Stimulated activated CD8-positive, alpha-beta memory T cell treated with anti-CD3 and anti-CD28 coated beads, Interleukin-7, amount 100 ng/mL, for 24 hours (primary cell): ENCODE results near the gene LCORL.
"Not testable (repeated sequence)": the region's sequence is repeated elsewhere in the genome, so short reads cannot be mapped to it uniquely, and the experiment has no call there.

Experiments used
- DNase-seq: peaks from one replicate; pipeline ENCODE4 v3.0.0-alpha.2; 2020; ENCODE audit warnings: low read depth

Gene LCORL

DNA sequence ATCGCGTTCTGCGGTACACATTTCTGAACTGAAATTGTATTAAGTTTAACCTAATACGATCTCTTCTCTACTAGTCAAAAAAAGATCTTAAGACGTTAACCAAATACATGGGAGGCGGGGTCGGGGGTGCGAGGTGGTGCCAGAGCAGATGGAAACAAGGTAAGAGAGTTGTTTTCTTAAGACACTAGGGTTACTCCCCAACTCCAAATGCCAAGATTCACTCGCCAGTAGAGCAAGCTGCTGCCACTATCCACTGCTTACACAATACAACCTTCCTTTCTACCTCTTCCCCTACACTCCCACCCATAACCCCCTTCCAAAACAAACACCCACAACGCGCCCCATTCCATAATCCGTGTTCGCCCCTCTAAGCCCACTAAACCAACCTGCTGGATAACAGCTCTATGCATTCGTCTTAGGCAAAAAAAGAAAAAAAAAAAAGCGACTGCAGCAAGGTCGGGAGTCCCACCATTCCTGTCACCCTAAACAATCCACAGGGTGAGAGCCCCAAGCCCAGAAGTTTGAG, 1.3 kb downstream of the LCORL start:
- no peak for DNase-seq

GRCh38 chr4:18014269-18014668, 7.3 kb downstream of the LCORL start:
- no peak for DNase-seq

GRCh38 chr4:18012807-18013462, 8.6 kb downstream of the LCORL start:
- DNase-seq: no peak

DNA sequence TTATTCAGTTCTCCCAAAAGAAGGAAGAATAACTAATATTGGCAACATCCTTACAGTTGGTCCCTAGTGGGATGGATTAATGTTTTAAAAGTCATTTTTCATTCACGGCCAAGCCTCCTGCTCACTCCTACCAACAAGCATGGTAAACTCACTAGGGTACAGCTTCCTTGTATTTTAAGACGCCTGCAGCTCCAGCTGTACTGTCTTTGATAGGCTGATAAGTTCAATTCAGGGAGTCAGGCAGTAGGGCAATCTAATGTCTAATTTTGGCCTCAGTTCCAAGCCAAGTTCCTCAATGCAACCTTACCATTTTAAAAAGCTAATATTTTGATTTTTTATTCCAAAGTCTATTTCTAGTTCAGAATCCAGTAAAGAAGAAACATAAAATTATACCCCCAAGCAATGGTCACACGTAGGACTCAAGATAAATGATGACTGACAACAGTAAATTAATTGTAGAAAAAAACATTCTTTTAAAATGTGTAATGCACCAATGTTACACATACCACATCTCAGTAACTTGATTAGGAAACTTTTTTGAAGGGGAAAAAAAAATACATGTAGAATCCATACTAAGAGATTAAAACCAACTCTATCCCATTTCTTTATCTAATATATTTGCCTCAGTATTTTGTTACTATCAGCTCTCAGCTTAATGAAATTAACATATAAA, 9.3 kb downstream of the LCORL start:
- DNase-seq: no peak

DNA sequence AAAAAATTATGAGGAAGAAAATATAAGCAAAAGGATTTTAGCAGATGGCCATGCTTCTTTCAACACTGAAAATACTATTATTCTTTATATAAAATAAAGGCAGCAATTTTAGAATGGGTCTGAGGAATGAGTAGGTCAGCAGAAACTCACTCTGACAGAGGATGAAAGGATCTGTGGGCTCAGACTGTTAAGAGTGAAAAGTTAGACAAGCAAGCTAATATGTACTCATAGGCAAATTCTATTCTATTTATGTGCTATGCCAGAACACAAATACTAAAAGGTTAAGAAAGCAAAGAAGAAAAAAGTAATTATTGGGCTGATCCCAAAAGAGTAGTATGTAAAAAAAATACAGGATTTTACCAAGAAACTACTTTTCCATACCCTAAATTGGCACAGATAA, 13.9 kb downstream of the LCORL start:
- DNase-seq: no peak

GRCh38 chr4:18006432-18006831, 15.1 kb downstream of the LCORL start:
- not testable (repeated sequence) for DNase-seq

- no peak for DNase-seq
Measured at GRCh38 chr4:17997129-17997528, 24.4 kb downstream of the LCORL start.

GRCh38 chr4:17995165-17995564, 26.4 kb downstream of the LCORL start:
- no peak for DNase-seq

GRCh38 chr4:17985832-17986231, 35.7 kb downstream of the LCORL start:
- DNase-seq: no peak

GRCh38 chr4:17981063-17981462, 40.5 kb downstream of the LCORL start:
- DNase-seq: no peak

GRCh38 chr4:17968721-17969120, 52.8 kb downstream of the LCORL start:
- DNase-seq: no peak

- DNase-seq: no peak
Measured at GRCh38 chr4:17967078-17967477, 54.5 kb downstream of the LCORL start.

DNA sequence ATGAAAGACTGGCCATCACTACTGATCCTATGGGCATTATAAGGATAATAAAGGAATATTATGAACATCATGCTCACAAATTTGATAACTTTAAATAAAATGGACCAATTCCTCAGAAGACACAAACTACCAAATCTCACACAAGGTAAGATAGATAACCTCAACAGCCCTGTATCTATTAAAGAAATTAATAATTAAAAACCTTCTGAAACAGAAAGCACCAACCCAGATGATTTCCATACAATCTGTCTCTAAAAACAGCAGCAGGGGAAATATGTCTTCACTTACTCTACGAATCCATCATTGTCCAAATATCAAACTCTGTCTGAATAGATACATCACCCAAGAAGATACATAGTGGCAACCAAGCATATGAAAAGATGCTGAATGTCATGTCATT, 55.2 kb downstream of the LCORL start:
- DNase-seq: no peak

DNA sequence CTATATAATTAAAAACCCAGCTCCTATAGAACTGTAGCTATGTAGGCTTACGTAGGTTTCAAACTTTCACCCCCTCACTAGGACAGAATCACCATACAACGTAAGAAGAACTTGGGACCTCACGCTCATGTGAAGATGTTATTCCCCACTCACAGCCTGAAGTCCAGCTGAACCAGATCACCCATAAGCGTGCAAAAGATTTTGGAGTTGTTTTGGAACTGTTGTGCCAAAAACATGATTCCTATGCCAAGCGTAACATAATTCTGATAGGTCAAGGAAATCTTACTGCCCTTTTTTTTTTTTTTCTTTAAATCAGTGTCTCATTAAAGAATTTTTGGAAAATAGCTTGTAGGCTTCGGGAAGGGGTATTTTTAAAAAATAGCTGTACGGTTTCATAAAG, 57.0 kb downstream of the LCORL start:
- no peak for DNase-seq

GRCh38 chr4:17962171-17962570, 59.4 kb downstream of the LCORL start:
- DNase-seq: no peak

DNA sequence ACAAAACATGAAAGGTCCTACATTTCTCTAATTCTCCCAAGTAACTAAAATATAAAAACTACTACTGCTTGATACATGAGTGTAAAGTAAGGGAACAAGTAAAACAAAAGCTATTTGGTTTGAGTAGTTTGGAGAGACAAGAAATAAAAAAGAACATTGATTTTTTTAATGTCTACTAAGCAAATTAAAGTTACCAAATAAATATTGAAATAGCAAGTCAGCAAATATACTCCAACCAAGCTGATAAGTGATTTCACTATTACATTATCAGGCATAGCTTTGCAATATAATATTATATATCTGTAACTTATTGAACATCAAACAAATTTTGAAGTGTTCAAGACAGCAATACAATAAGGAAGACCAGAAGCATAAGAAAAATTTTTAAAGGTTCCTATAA, 60.3 kb downstream of the LCORL start:
- DNase-seq: no peak

DNA sequence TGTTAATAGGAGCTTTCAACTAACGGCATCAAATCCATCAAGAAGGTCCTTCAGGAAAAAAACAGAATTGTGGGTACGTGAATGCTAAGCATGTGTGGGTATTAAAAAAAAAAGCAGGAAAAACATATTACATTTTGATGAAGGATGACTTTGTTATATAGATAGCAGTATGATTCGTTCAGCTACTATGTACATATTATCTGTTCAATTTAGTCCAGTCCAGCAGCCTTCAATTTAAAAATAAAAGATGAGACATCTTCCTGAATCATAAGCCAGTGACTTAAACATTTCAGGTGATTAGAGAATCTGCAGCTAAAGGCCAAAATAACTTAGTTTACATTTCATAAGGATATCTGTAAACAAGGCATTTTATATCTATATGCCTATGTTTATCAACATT, 63.4 kb downstream of the LCORL start:
- DNase-seq: no peak

DNA sequence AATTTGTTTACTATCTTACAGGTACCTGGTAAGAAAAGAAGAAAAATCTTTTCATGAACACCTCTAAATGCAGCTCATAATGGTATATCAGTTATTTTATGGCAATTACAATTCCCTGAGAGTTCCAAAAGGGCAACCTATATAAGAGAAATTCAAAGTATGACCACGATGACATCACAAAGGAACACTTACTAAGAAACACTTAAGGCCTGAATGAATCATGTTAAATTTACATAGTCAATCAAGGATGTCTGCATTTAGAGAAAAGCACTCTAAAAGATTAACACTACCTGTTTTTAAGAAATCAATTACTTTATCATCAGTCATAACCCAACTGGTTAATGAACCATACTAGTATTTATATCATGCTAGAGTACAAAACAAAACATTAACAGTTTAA, 63.9 kb downstream of the LCORL start:
- no peak for DNase-seq

GRCh38 chr4:17956245-17956644, 65.3 kb downstream of the LCORL start:
- no peak for DNase-seq

- DNase-seq: no peak
Measured at GRCh38 chr4:17945303-17945702, 76.3 kb downstream of the LCORL start.

GRCh38 chr4:17941731-17942130, 79.8 kb downstream of the LCORL start:
- DNase-seq: no peak

GRCh38 chr4:17939054-17939453, 82.5 kb downstream of the LCORL start:
- no peak for DNase-seq

DNA sequence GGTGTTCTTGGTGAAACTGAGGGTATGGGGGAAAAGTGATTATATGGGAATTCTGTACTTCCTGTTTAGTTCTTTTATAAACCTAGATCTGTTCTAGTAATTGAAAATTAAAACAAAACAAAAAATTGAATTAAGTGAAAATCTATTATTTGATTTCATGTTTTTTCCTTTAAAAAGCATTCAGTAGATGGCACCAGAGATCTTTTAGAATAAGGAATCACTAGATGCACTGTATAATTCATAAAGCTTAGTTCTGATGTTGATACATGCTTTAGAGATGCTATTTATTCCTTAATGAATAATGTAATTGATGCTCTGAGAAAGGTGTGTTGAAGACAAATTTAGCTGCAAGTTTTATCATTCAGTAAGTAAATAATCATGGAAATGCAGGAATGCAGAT, 87.3 kb downstream of the LCORL start:
- no peak for DNase-seq

- no peak for DNase-seq
Measured at GRCh38 chr4:17933126-17933525, 88.4 kb downstream of the LCORL start.
